GM20000 (cell line): Measurements from ENCODE around the gene BICC1.

Source experiments
- DNase-seq: peaks from one replicate; pipeline ENCODE4 v3.0.0; 2012; ENCODE audit warnings: low spot score
- TF ChIP-seq, protein P1 (sequence below): IDR thresholded peaks from 2 replicates; pipeline ENCODE4 v1.5.1; 2012; ENCODE audit warnings: mild to moderate bottlenecking, control low read depth; ENCODE audit errors: extremely low read depth, missing control alignments

Gene BICC1

DNA sequence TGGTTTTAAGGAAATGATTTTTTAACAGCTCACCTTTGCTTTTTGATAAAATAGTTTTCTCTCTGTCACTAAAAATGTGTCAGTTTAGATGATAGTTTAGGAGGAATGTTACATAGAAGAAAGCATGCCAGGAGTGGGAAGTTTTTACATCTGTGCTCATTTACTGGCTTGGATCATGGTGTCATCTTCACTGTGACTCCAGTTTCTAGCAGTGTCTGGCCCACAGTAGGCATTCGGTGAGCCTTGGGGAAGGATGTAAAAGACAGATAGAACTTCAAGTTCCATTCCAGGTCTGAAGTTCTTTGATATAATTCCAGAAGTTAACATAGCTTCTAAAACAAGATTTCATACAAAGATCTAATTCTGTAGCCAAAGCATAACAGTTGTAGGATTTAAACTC, 259.2 kb downstream of the BICC1 start:
- DNase-seq = no peak
- TF ChIP-seq, protein P1, sequence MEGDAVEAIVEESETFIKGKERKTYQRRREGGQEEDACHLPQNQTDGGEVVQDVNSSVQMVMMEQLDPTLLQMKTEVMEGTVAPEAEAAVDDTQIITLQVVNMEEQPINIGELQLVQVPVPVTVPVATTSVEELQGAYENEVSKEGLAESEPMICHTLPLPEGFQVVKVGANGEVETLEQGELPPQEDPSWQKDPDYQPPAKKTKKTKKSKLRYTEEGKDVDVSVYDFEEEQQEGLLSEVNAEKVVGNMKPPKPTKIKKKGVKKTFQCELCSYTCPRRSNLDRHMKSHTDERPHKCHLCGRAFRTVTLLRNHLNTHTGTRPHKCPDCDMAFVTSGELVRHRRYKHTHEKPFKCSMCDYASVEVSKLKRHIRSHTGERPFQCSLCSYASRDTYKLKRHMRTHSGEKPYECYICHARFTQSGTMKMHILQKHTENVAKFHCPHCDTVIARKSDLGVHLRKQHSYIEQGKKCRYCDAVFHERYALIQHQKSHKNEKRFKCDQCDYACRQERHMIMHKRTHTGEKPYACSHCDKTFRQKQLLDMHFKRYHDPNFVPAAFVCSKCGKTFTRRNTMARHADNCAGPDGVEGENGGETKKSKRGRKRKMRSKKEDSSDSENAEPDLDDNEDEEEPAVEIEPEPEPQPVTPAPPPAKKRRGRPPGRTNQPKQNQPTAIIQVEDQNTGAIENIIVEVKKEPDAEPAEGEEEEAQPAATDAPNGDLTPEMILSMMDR = no peak

DNA sequence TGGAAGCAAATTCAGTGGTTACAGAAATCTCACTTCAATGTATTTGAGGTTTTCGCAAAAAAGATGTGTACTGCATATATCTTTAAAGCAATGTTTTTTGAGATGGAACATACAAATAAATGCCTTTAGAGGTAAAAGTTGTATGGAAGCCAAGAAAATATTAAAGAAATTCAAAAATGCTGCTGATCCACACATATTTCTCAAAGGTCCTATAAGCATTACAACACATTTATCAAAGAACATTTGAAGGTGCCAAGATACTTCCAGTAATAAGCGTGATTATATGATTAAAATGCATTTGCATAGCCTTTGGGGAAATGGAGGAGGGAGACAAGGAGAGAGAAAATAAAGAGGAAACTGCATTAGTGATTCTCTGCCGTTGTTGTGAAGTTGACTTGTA, 260.1 kb downstream of the BICC1 start:
- DNase-seq = no peak
- TF ChIP-seq, protein P1 = no peak

DNA sequence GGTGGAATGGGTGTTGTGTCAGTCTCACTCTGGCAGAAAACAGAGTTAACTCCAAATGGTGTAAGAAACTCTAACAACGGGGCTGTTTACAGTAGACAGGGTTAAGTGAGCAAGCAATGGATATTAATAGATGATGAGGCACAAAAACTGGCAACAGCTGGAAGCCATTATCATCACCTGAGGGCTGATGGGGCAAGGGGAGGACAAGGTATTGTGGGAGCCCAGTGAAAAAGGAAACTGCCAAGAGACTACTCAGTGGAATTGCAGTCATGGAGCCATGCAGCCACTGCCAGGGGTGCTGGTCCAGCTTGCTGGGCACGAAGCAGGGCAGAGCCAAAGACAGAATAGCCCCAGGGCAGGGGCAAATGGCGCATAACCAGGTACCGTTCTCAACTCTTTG, 260.7 kb downstream of the BICC1 start:
- DNase-seq = no peak

DNA sequence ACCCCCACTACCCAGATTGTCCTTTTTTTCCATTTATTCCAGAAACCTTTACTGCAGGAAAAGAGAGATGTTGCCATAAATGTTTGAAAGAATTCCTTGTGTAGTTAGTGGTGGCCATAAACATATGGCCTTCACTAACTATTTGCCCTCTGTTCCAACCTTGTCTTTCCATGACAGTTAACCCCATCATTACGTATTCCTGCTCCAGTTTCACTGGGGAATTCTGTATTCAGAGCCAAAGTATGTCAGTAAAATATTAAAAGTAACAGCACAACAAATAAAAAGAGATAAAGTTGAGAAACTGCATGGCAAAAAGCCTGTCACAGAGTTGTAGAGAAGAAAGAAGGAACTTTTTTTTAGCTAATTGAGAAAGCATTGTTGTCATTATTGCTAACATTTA, 261.3 kb downstream of the BICC1 start:
- TF ChIP-seq, protein P1 = no peak
- no peak for DNase-seq

More for the DNA sequence above, 260.7 kb downstream of the BICC1 start:
- TF ChIP-seq, protein P1 = no peak

DNA sequence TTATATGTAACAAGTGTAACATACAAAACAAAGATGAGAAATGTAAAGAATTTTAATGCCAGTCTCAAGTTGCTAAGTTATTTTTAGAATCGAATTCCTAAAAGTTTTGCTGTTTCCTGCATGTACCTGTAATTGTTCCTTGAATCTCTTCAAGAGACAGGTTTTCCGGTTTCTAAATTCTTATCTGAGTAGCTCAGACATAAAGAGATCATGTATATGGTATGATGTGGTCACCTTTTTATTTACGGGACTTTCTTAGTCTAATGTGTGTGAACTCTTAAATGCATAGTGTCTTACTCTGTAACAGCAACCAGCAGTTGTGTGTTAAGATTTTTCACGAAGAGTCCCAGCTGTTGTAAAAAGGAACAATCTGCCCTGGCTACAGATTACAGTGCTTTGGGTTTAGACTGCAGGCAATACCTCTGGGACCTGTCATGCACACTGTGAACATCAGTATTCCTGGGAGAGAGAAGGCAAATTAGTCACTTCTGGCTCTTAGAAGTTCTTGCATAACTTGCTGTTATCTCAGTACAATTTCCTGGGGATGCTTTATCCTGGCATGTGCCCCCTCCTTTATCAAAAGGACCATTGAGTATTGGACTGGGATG, 263.4 kb downstream of the BICC1 start:
- TF ChIP-seq, protein P1 = no peak
- no peak for DNase-seq

DNA sequence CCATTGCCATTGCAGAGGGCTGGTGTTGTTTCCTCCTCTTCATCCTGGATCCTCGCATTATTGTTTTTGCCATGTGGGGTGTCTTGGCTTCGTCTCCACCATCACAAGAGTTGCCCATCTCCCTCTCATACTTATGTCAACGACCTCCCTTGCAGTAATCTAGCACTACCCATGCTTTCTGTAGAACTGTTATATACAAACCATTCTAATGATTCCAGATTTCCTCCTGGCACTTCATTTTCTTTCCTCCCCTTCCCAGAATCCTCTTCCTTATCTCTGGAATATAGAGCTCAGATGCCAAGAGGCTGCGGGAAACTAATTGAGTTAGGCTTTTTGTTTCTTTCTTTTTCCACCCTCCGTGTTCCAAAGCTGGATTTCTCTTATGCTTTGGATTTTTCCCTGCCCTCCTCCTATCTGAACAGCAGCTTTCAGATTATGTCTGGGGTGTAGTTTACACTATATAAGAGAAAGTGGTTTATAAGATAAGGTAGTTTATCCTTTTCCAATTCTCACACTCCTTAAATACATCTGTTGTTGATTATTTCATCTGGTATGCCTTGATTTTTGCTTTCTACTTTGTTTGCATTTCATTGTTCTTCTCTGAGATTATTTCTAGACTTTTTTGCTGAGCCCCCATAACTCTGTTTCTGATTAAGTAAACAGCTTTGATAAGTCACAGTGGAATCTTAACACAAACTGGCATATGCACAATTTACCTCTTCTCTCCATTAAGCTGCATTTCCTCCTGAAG, 264.1 kb downstream of the BICC1 start:
- DNase-seq = no peak
- TF ChIP-seq, protein P1 = no peak

DNA sequence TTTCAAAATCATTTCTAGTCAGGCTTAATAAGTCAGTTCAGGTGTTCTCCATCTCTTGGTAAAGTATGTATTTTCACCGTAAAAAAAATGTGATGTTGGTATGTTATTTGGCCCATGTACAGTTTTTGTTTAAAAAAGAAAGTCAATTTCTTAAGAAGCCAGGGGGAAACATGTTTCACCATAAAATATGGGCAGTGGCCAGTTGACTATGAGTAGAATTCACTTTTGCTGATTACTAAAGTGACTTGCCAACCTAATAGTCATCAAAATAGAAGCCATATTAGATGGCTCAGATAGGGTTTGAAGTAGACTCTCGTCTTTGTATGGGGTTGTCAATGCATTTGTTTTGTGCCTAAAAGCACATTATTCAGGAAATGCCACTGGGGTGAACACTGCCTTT, 266.3 kb downstream of the BICC1 start:
- TF ChIP-seq, protein P1 = no peak
- no peak for DNase-seq
